GM12864 (cell line): ENCODE measurements around the gene SUPT4H1.

Source experiments
- DNase-seq: peaks from one replicate; pipeline ENCODE4 v3.0.0-alpha.2; 2011; ENCODE audit warnings: low read depth
- H3K4me3 ChIP-seq: 2 replicates; pipeline ENCODE4 v1.5.1; 2011; ENCODE audit warnings: mild to moderate bottlenecking, low read depth, low read length, control low read depth
- CTCF ChIP-seq: IDR thresholded peaks from 2 replicates; pipeline ENCODE4 v1.5.1; 2011; ENCODE audit warnings: low read depth, mild to moderate bottlenecking, moderate library complexity, low read length, control low read depth, inconsistent platforms; ENCODE audit errors: missing control alignments

SUPT4H1 gene

DNA sequence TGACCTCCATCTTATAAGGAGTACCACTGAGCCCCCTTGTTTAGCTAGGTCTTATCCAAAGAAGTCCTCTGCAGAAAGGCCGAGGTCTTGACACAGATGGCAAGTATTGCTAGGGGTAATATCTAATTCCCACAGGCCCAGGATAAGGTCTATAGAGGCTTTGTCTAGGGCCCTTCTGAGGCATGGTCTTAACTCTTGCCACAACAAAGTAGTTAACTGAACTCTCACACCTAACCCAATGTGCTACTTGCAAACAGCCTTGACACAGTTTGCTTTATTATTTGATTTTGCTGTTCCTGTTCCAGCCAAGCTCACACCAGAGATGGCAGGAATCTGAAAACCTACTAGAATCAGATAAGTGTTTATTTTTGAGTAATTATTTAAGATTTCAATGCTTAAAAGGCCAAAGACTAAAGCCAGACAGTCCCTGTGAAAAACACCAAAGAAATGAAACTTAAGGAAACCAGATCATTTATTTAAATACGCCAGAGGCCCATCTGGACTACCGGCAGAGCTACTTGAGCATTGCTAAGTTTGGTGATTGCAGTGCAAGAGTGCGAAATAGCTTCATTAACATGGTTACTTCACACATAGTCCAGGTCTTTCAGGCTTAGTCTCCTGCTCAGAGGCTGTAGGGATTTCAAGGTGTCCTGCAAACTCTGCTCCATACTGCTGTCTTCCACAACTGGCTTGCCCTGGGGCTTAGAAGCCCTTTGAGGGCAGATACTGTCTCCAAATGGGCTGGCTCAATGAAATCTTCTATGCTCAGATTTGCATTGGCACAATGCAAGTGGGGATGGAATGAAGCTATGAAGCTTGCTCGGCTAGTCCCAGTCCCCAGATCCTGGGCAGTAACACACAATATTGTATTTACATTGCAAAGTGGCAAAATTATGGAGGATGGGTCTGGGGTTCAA lies 28.5 kb upstream of the SUPT4H1 start:
- no peak for TF ChIP-seq CTCF
- no peak for DNase-seq
- no peak overlapping the region for H3K4me3 ChIP-seq

DNA sequence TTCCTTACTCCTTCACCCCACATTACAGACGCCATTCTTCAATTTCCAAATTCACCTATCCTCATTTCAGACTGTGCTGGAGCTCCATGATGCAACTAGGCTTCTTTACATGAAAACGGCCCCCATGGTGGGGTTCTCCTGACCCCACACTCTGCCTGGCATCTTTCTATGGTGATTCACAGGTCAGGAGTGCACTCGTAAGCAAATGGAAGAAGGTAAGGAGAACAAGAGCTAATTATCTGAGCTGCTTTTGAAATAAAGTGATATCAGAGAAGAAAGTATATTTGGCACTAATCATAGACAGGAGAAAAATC lies 27.5 kb upstream of the SUPT4H1 start:
- TF ChIP-seq CTCF, result no peak
- H3K4me3 ChIP-seq, result no peak overlapping the region
- DNase-seq, result no peak

DNA sequence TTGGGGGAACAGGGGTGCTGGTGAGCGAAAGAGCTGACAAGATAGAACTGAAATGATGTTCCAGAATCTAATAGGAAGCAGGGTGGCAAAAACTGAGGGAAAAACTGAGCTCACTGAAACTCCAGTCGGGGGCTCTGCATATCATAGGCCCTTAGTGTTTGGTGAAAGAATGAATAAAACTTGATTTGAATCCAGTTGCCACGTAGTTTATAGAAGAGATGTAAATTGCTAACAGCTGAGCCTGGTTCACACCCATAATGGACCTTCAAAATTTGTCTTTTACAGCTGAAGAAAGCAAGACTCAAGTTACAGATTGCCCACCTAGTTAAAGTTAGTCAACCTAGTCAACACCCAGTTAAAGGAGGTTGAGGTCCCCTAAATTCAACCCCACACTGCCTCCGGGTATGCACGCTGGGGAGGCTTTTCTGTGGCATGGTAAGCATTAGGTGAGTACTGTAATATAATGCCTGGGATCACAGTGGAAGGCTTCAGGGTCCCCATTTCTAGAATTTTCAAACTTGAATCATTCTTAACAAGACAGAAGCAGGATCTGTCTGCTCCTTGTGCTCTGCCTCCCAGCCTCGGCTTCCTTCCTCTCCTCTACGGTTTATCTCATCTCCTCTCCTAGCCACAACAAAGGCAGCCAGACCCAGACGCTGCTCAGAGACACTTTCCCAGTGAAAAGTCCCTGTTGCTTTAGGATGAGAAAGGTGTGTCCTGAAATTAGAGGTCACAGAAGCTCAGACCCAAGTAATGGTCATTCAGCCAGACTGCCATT lies 26.9 kb upstream of the SUPT4H1 start:
- no peak for DNase-seq
- H3K4me3 ChIP-seq, result no peak overlapping the region

GRCh38 chr17:58377661-58378060 lies 25.7 kb upstream of the SUPT4H1 start:
- H3K4me3 ChIP-seq, result no peak overlapping the region
- TF ChIP-seq CTCF, result no peak
- no peak for DNase-seq

More for the DNA sequence above, 26.9 kb upstream of the SUPT4H1 start:
- no peak for TF ChIP-seq CTCF

GRCh38 chr17:58377093-58377601 lies 25.1 kb upstream of the SUPT4H1 start:
- H3K4me3 ChIP-seq, result no peak overlapping the region
- DNase-seq, result no peak
- no peak for TF ChIP-seq CTCF

GRCh38 chr17:58376472-58377000 lies 24.5 kb upstream of the SUPT4H1 start:
- DNase-seq, result no peak
- no peak for TF ChIP-seq CTCF
- H3K4me3 ChIP-seq, result no peak overlapping the region
